Measurements from ENCODE around the gene GPR119. TPM values are rescaled to one million over a fixed set of nuclear protein-coding genes. Genes with fewer than 3 reads are reported as not detected.
A peak's percentile ranks its signal among the peaks of the same experiment; 100 is the strongest.
"Not testable (repeated sequence)": the region's sequence is repeated elsewhere in the genome, so short reads cannot be mapped to it uniquely, and the experiment has no call there.

Gene GPR119
- total RNA-seq, 1 donor from 2014 or later: not detected

DNA sequence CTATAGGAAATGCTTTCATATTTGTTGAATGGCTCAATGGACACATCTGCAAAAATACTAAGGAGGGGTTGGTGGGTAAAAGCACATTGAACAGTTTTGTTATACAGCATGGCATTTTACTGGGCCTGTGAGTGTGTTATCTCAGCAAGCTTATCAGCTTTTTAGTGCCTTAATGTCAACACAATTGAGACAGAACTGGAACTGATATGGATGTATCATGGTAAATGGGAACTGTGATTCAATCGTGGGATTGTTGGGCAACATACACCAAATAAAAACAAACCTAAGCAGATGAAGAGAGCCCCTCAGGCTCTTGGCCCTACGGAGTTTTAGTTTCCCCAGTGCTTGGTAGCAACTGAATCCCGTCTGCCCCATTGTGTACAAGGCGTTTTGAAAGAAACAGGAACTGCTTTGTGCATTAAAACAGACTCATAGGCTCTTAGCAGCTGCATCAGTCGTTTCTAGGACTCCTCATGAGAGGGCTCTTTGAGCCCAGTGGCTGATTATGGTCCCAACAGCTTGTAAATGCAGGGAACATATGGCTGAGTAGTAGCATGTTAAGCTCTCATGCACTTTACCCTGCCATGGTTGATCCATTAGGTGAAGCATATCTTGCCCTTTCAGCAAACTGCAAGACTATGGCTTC is 7.3 kb downstream of the GPR119 start:
- Histone ChIP-seq H3K4me1 (no peaks in the 10 kb centered on the region), H3K27me3 (no peaks in the 10 kb centered on the region), H2AFZ (replicated peaks) (peak overlapping the region; percentile 45), H3K36me3 (no peaks in the 10 kb centered on the region), H3K9me3 (ENCODE audit: low read depth) (no peaks in the 10 kb centered on the region), H3K4me2 (no peak overlapping the region), H4K20me1 (ENCODE audit: low read depth) (no peaks in the 10 kb centered on the region), H3K4me3 (no peak overlapping the region), H3K79me2 (ENCODE audit: low read depth) (no peaks in the 10 kb centered on the region), H3K9ac (no peak overlapping the region), H3F3A (ENCODE audit: low read depth) (no peaks in the 10 kb centered on the region), H3K27ac (no peak overlapping the region)
- no peak overlapping the region for H3K27ac Mint-ChIP-seq
- no peaks in the 10 kb centered on the region for H3K36me3 Mint-ChIP-seq
- no peaks in the 10 kb centered on the region for H3K27me3 Mint-ChIP-seq (ENCODE audit: insufficient read depth, low read depth)
- H3K4me3 Mint-ChIP-seq: no peak overlapping the region
- no peaks in the 10 kb centered on the region for H3K4me1 Mint-ChIP-seq
- H3K9me3 Mint-ChIP-seq: no peaks in the 10 kb centered on the region
- TF ChIP-seq EZH2 (IDR thresholded peaks at IDR 0.05) (no peak), EZH2phosphoT487 (IDR thresholded peaks at IDR 0.05) (no peak), CTCF (IDR thresholded peaks at IDR 0.05) (no peak)
- DNase-seq (ENCODE audit: low spot score): no peak

DNA sequence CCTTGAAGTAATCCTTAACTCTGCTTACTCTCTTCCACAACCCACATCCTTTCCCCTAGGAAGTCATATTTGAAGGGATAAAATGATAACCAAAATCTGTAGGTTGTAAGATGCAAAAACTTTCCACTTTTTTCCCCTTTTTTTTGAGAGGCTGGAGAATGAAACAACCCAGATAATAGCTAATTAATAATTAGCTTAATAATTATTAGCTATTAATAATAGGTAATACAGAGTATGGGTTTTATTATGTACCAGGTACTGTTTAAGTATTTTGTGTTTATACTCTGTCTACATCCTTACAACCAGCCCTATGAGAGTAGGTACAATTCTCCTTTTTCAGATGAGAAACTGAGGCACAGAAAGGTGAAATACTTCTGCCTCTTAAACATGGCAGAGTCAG is 9.4 kb downstream of the GPR119 start:
- Histone ChIP-seq H3K27ac (no peak overlapping the region), H3K79me2 (ENCODE audit: low read depth) (no peaks in the 10 kb centered on the region), H3K9me3 (ENCODE audit: low read depth) (no peaks in the 10 kb centered on the region), H3K9ac (no peak overlapping the region), H3K4me1 (no peaks in the 10 kb centered on the region), H3F3A (ENCODE audit: low read depth) (no peaks in the 10 kb centered on the region), H3K4me3 (no peak overlapping the region), H2AFZ (replicated peaks) (no peak overlapping the region), H3K27me3 (no peaks in the 10 kb centered on the region), H4K20me1 (ENCODE audit: low read depth) (no peaks in the 10 kb centered on the region), H3K4me2 (no peak overlapping the region), H3K36me3 (no peaks in the 10 kb centered on the region)
- H3K4me1 Mint-ChIP-seq: no peaks in the 10 kb centered on the region
- H3K9me3 Mint-ChIP-seq: no peaks in the 10 kb centered on the region
- H3K36me3 Mint-ChIP-seq: peaks cover 5% of the 10 kb centered on the region
- H3K27ac Mint-ChIP-seq: no peak overlapping the region
- DNase-seq (ENCODE audit: low spot score): no peak
- H3K4me3 Mint-ChIP-seq: no peak overlapping the region
- H3K27me3 Mint-ChIP-seq (ENCODE audit: insufficient read depth, low read depth): no peaks in the 10 kb centered on the region
- TF ChIP-seq EZH2 (IDR thresholded peaks at IDR 0.05) (no peak), CTCF (IDR thresholded peaks at IDR 0.05) (no peak), EZH2phosphoT487 (IDR thresholded peaks at IDR 0.05) (no peak)

- H3K9me3 Mint-ChIP-seq; H3K27me3 Mint-ChIP-seq (ENCODE audit: insufficient read depth, low read depth); H3K9ac ChIP-seq; H3K4me2 ChIP-seq; DNase-seq (ENCODE audit: low spot score); H3K27me3 ChIP-seq; H3K27ac ChIP-seq; H3K4me1 ChIP-seq; H3K4me3 ChIP-seq; H3K27ac Mint-ChIP-seq; H4K20me1 ChIP-seq (ENCODE audit: low read depth); H3K4me3 Mint-ChIP-seq; H2AFZ ChIP-seq (replicated peaks); H3K36me3 Mint-ChIP-seq; H3K4me1 Mint-ChIP-seq; H3K36me3 ChIP-seq; H3F3A ChIP-seq (ENCODE audit: low read depth); H3K9me3 ChIP-seq (ENCODE audit: low read depth); H3K79me2 ChIP-seq (ENCODE audit: low read depth): not testable (repeated sequence)
Observed at GRCh38 chrX:130352050-130352449, 33.4 kb downstream of the GPR119 start.

DNA sequence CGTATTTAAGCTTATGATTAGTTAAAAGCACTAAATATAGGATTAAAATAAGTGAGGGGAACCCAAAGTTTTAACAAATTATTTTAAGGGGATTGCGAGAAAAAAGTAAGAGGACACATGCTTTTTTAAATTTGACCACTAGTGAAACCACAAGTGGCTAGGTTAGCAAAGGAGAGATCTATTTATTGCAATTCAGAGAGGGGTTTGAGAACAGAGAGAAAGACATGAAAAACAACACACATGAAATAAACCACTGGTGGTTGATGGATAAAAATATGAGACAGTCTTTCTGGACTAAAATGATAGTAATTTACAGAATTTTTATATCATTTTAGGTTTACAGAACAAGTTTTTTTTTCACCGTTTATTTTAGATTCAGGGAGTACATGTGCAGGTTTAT is 33.9 kb downstream of the GPR119 start:
- Mint-ChIP-seq H3K9me3 (no peaks in the 10 kb centered on the region), H3K27ac (no peak overlapping the region), H3K4me1 (no peaks in the 10 kb centered on the region), H3K4me3 (no peak overlapping the region), H3K36me3 (peaks cover 8% of the 10 kb centered on the region), H3K27me3 (ENCODE audit: insufficient read depth, low read depth) (no peaks in the 10 kb centered on the region)
- no peaks in the 10 kb centered on the region for H3K9me3 ChIP-seq (ENCODE audit: low read depth)
- no peaks in the 10 kb centered on the region for H4K20me1 ChIP-seq (ENCODE audit: low read depth)
- no peak overlapping the region for H3K4me3 ChIP-seq
- no peak overlapping the region for H3K9ac ChIP-seq
- no peaks in the 10 kb centered on the region for H3K4me1 ChIP-seq
- no peaks in the 10 kb centered on the region for H3F3A ChIP-seq (ENCODE audit: low read depth)
- H3K4me2 ChIP-seq: no peak overlapping the region
- H3K27ac ChIP-seq: no peak overlapping the region
- H3K36me3 ChIP-seq: no peaks in the 10 kb centered on the region
- H3K27me3 ChIP-seq: no peaks in the 10 kb centered on the region
- TF ChIP-seq EZH2 (IDR thresholded peaks at IDR 0.05): no peak
- no peak for TF ChIP-seq CTCF (IDR thresholded peaks at IDR 0.05)
- TF ChIP-seq EZH2phosphoT487 (IDR thresholded peaks at IDR 0.05): no peak
- H3K79me2 ChIP-seq (ENCODE audit: low read depth): no peaks in the 10 kb centered on the region
- DNase-seq (ENCODE audit: low spot score): no peak
- no peak overlapping the region for H2AFZ ChIP-seq (replicated peaks)

Measured in neural progenitor cell (in vitro differentiated cells).